ENCODE measurements around the gene LIME1. TPM values are rescaled to one million over a fixed set of nuclear protein-coding genes. Genes with fewer than 3 reads are reported as not detected.

LIME1 gene
- total and polyA plus RNA-seq, 10 of the 15 experiments (the other 5 are each of a cell fraction or from before 2014, with no cell fraction given) = 0.35 to 154 (median 49.9) TPM

DNA sequence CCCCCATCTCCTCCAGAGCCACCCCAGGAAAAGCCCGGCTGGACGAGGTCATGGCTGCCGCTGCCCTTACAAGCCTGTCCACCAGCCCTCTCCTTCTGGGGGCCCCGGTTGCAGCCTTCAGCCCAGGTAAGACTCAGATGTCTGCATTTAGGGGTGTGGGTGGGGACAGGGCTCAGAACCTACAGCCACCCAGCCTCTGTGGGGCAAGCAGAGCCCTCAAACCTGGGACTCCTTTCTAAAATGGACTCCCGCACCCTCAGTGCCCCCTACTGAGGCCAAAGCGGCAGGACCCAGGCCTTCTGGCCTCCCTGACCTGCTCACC, 4.9 kb downstream of the LIME1 start:
- Histone ChIP-seq H4K20me1 (ENCODE audit: control insufficient read depth, insufficient read depth) (no peaks in the 10 kb centered on the region), H3K79me2 (ENCODE audit: control insufficient read depth, insufficient read depth, low read length) (peaks cover 17% of the 10 kb centered on the region), H3K4me3 (no peak overlapping the region), H2AFZ (ENCODE audit: control insufficient read depth, low read depth, low read length) (no peak overlapping the region), H3K36me3 (ENCODE audit: control insufficient read depth in 2 of 2, insufficient read depth in 2 of 2, low read length in 1 of 2) (peaks cover 0 to 4% of the 10 kb centered on the region in 2 experiments; a peak in 2 of 4 replicates), H3K4me1 (ENCODE audit: control insufficient read depth, insufficient read depth, low read length) (peaks cover 27% of the 10 kb centered on the region), H3K27me3 (replicated peaks in 1 of 2; ENCODE audit: control insufficient read depth in 2 of 2, insufficient read depth in 2 of 2, low read length in 1 of 2) (no peaks in the 10 kb centered on the region), H3K9ac (ENCODE audit: control insufficient read depth, insufficient read depth, low read length) (peak overlapping the region; percentile 77; the same call in 1 of the 2 replicates), H3K27ac (ENCODE audit: control insufficient read depth, insufficient read depth) (no peak overlapping the region), H3K4me2 (ENCODE audit: control insufficient read depth, insufficient read depth) (peak overlapping the region; percentile 90), H3K9me3 (replicated peaks; ENCODE audit: control insufficient read depth, insufficient read depth, low read length) (no peaks in the 10 kb centered on the region)
- in situ Hi-C loops (cut with MboI) (no loop called here), intact Hi-C loops (cut with micrococcal nuclease; ENCODE audit: unreplicated experiment) (no loop called here)
- SMC1A ChIA-PET (ENCODE audit: uncharacterized antibody, unreplicated experiment) = interaction anchor here (1.2 to 1.7 kb wide), 2 partner anchors 34 to 39 kb away, joined by 5 to 6 read pairs; partner anchors contain the start of genes ARFRP1 and ZGPAT
- ATAC-seq = no peak
- DNase-seq (ENCODE audit: low read depth, low spot score) = no peak
- no peak for FAIRE-seq
- CTCF ChIA-PET = interaction anchor here (1.4 to 1.5 kb wide), 3 partner anchors 25 to 45 kb away, joined by 4 to 6 read pairs (median 5); no protein-coding TSS in a partner anchor
- 51% methylated on average over 3 of the region's 6 CpGs for WGBS (ENCODE audit: insufficient coverage, insufficient replicate concordance, low lambda C conversion rate, missing lambda C conversion rate)
- POLR2A ChIA-PET = interaction anchor here (0.5 to 1.0 kb wide), 2 partner anchors 14 to 220 kb away, joined by 3 read pairs; no protein-coding TSS in a partner anchor
- RAD21 ChIA-PET (ENCODE audit: unreplicated experiment) = interaction anchor here (1.6 kb wide), 1 partner anchor 34 kb away, joined by 6 read pairs; the partner anchor contains the start of genes ARFRP1 and ZGPAT
- no TSS peak for BruUV-seq (replicated peaks)
- no peak for TF ChIP-seq PAX8 (IDR thresholded peaks at IDR 0.05)
- TF ChIP-seq ATF2 (IDR thresholded peaks at IDR 0.05; ENCODE audit: low read length) = no peak
- no peak for TF ChIP-seq IKZF1 (conservative IDR thresholded peaks at IDR 0.05)
- TF ChIP-seq E2F8 (IDR thresholded peaks at IDR 0.05; ENCODE audit: low read depth, partially characterized antibody) = no peak
- no peak for TF ChIP-seq ZNF622 (IDR thresholded peaks at IDR 0.05)
- TF ChIP-seq CEBPB (IDR thresholded peaks at IDR 0.05; ENCODE audit: borderline replicate concordance in 1 of 2, low read depth in 2 of 2, low read length in 2 of 2) = no peak
- TF ChIP-seq SP1 (IDR thresholded peaks at IDR 0.05; ENCODE audit: low read depth, low read length) = no peak
- TF ChIP-seq TCF3 (IDR thresholded peaks at IDR 0.05; ENCODE audit: borderline replicate concordance, insufficient read depth, low read depth, low read length) = no peak
- no peak for TF ChIP-seq MTA2 (IDR thresholded peaks at IDR 0.05; ENCODE audit: low read depth)
- TF ChIP-seq KLF5 (IDR thresholded peaks at IDR 0.05; ENCODE audit: partially characterized antibody) = no peak
- TF ChIP-seq, protein P1, sequence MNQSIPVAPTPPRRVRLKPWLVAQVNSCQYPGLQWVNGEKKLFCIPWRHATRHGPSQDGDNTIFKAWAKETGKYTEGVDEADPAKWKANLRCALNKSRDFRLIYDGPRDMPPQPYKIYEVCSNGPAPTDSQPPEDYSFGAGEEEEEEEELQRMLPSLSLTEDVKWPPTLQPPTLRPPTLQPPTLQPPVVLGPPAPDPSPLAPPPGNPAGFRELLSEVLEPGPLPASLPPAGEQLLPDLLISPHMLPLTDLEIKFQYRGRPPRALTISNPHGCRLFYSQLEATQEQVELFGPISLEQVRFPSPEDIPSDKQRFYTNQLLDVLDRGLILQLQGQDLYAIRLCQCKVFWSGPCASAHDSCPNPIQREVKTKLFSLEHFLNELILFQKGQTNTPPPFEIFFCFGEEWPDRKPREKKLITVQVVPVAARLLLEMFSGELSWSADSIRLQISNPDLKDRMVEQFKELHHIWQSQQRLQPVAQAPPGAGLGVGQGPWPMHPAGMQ (IDR thresholded peaks at IDR 0.05; ENCODE audit: borderline replicate concordance) = no peak
- TF ChIP-seq FOXM1 (IDR thresholded peaks at IDR 0.05; ENCODE audit: low read depth, low read length) = no peak
- no peak for TF ChIP-seq ELK1 (IDR thresholded peaks at IDR 0.05; ENCODE audit: low read depth, low read length)
- TF ChIP-seq CBX5 (IDR thresholded peaks at IDR 0.05; ENCODE audit: low read depth) = no peak
- no peak for TF ChIP-seq DPF2 (IDR thresholded peaks at IDR 0.05)
- no peak for TF ChIP-seq MEF2A (IDR thresholded peaks at IDR 0.05; ENCODE audit: insufficient read depth, low read depth, low read length)
- no peak for TF ChIP-seq LARP7 (IDR thresholded peaks at IDR 0.05)
- TF ChIP-seq BHLHE40 (IDR thresholded peaks at IDR 0.05; ENCODE audit: borderline replicate concordance in 1 of 2, low read depth in 2 of 2, low read length in 1 of 2) = no peak
- TF ChIP-seq NR2F1 (conservative IDR thresholded peaks at IDR 0.05) = no peak

All from GM12878 (cell line).